OCI-LY3 (cell line): ENCODE data around the gene DUSP16.

Experiments
- EZH2phosphoT487 ChIP-seq: fragments of 200-600 bp; shearing (Covaris generic); IDR thresholded peaks from 2 replicates; pipeline ENCODE4 v1.6.1; 2018; ENCODE audit warnings: antibody characterized with exemption, mixed run types, low read depth
- TF ChIP-seq, protein P1 (sequence below): fragments of 200-600, 300-600 bp; sonication (generic); IDR thresholded peaks from 2 replicates; pipeline ENCODE4 v1.5.1; 2014; ENCODE audit warnings: antibody characterized with exemption, low read length, low read depth

DNA sequence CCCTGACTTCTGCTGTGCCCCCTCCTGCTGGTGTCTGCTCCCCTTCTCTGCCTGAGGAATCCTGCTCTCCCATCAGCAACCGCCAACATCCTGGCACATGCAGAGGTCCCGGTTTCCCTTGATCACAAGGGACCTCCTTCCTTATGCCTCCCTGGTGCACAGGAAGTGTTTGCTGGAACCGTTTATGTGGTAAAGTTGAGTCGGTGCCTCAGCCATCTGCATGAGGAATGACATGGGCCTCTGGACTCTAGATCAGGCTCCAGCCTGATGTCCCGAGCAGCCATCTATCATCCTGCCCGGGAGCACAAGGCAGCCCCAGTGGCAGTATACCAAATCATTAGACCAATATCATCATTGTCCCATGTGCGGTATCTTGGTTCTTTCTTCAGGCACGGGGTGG, 115.4 kb downstream of the DUSP16 start:
- TF ChIP-seq, protein P1, sequence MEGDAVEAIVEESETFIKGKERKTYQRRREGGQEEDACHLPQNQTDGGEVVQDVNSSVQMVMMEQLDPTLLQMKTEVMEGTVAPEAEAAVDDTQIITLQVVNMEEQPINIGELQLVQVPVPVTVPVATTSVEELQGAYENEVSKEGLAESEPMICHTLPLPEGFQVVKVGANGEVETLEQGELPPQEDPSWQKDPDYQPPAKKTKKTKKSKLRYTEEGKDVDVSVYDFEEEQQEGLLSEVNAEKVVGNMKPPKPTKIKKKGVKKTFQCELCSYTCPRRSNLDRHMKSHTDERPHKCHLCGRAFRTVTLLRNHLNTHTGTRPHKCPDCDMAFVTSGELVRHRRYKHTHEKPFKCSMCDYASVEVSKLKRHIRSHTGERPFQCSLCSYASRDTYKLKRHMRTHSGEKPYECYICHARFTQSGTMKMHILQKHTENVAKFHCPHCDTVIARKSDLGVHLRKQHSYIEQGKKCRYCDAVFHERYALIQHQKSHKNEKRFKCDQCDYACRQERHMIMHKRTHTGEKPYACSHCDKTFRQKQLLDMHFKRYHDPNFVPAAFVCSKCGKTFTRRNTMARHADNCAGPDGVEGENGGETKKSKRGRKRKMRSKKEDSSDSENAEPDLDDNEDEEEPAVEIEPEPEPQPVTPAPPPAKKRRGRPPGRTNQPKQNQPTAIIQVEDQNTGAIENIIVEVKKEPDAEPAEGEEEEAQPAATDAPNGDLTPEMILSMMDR = no peak
- TF ChIP-seq EZH2phosphoT487 = no peak
